Activated CD4-positive, alpha-beta T cell treated with anti-CD3 and anti-CD28 coated beads, Interleukin-2, amount 50 U/mL, for 1 hour (primary cell): ENCODE results near the gene SUMO3.

Experiments
- DNase-seq: peaks from one replicate; pipeline ENCODE4 v3.0.0-alpha.2; 2020

The SUMO3 gene

DNA sequence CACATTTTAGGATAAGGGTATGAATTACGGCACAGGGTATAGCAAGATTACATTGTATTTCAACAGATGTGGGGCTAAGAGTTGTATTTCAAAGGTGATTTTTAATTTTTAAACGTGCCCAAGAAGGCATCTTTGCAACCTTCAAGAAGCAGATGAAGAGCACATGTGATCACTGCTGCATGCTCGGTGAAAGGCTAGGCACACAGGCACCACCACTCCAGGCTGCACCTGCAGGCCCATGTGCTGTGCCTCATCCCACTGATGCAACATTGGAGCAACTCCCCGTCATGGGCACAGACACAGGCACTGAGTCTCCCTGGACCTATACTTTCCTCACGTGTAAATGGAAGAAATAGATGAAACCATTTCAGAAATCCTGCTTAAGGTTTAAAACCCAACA is 39.8 kb downstream of the SUMO3 start:
- no peak for DNase-seq

DNA sequence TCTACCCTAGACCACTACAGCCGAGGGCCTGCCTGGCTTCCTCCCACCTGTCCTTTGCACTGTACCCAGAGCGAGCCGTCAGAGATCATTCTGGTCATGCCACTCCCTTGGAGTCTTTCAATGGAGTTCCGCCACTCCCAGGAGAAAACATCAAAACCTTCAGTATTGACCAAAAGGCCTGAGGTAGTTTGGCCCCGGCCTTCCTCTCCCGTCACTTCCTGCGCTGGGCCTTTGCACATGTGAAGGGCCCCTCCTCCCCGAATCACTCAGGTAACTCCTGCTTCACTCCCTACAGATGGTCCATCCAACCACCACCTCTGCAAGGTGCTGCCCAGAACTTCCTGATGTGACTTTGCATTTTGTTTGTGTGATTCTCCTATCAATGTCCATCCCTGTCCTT is 42.9 kb downstream of the SUMO3 start:
- DNase-seq, result no peak

DNA sequence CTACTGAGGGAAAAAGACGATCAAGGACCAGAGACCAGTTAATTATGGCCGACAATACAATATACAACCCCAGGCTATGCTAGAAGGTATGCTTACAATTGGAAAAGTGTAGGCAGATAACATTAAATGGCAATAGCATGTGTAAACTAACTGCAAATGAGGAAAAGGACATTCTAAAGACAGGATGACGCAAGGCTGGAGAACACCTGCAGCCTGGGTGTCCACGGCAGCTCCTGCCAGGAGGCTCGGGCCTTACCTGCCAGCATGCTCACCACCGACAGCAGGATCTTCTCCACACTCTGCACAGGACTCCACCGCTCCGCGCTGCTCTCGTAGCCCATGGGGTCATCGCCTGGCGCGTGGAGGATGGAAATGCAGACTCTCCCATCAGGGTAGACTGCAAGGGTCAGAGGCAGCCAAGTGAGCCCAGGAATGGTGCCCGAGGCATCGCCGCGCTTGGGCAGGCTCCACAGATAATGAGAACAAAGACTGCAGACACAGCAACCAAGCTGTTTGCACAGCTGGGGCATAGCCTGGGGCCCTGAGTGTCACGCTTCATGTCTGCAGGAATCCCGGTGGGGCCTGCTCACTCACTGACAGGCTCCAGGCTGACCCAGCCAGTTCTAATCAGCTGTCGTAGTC is 44.5 kb downstream of the SUMO3 start:
- no peak for DNase-seq

DNA sequence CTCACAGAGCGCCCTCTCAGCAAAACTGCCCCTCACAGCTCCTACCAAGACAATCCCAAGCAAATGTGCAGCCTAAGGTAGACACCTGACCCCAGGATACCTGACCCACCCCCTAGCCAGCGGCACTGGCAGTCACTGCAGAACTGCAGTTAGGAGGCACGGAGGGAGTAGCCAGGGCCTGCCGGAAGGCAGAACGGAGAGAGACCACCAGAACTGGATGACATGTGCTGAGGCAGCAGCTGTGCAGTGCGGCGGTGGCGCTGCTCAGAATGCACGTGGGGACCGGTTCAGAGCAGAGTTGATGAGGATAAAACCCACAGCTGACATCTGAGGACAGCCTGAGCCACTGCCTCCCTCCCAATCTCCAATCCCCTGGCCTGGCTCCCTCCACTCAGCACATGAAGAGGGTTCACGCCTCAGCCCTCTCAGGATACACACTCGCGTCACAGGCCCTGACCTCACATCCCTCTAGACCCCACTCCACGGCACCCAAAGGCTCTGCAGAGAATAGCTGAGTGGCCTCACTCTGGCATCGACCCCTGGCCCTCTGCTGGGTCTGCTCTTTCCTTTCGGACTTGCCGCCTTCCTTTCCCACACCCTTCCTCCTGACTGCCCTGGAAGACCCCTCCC is 45.9 kb downstream of the SUMO3 start:
- no peak for DNase-seq

DNA sequence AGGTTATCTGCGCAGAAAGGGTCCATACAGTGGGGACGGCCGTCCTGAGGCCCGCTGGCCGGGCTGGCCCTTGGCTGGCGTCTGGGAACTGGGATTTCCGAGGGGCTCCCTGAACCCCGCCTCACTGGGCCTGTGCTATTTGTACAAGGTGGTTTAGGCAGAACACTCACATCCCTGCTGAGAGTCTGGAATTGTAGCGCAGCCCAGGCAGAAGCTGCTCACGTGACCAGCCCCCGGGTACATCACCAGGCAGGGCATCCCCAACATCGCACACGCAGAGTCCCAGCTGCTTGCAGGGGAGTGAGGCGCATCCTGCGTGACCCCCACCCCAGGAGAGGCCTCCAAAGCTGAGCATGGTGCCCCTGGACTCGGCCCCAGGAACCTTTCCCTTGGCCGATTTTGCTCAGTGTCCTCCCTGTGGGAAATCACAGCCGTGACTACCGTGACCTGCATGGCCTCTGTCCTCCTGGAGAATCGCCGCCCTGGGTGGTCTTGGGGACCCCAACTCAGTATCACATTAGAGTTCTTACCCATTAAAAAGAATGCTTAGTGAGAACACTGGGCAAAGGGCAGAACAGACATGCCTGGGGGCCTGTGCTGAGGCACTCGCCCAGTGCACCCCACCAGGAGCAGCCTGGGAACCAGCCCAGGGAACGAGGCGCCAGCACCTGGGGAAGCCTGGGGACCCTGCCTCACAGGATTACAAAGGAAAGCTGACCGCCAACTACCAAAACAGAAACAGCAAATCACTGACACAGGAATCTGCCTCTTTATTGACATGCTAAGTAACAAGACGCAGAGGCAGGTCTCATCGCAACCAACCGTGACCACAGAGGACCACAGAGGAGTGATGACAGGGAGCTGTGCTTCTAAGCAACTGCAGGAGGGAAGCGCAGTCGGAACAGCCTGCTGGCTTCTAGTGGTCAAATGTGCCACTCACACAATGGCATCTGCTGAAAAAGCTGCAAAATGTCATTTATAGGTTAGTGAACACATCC is 49.7 kb downstream of the SUMO3 start:
- DNase-seq, result no peak

DNA sequence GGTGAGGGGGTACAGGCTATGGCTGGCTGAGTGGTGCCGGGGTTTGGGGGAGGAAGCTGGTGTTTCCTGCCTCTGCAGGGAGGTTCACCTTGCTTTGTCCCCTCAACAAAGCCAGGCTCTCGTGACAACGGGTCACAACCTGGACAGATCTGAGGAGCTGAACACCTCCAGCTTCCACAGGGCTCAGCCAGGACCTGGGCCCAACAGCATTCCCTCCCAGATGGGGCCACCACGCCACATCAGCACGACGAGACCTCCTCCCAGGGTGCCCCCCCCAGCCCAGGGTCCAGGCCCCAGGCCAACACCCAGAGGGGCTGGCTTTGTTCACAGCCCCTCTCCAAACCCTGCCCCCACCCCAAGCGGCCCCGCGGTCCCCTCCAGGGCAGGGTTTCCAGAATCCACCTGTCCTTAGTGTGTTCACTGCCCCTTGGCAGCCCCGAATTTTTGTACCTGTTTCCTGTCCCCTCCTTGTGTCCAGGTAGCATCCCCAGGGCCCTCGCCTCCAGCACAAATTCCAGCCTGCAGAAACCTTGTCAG is 51.0 kb downstream of the SUMO3 start:
- no peak for DNase-seq

DNA sequence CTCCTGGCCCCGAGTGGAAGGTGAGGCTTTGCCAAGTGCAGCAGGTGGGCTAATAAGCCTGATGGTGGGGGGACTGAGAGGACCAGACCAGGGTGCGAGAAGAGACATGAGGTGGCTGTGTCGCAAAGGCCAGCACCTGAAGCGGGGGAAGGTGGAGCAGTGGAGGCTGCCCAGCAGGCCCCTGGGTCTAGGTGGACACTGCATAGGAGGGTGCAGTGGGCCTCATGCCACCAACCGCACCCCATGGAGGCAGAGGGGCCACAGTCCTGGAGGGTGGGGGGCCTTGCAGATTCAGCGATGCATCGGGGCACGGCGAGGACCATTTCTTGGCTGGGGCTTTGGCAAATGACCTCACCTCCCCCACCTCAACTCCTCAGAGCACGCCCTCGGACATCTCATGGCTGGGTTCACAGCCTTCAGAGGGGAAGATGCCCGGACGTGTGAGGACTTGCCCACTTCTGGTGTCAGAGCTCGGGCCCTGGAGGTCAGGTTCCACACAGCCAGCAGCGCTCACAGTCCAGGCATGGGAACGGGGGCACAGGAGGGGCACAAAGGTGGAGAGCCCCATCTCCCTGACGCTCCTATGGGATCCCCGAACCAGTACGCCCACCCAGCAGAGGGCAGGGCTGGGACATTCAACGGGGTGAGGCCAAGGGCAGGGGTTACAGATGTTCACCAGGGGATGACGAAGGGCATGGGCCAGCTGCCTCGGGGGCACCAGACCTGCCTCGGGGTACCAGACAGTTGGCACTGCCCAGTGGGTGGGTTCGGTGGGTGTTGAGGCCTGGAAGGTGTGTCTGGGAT is 51.6 kb downstream of the SUMO3 start:
- no peak for DNase-seq

DNA sequence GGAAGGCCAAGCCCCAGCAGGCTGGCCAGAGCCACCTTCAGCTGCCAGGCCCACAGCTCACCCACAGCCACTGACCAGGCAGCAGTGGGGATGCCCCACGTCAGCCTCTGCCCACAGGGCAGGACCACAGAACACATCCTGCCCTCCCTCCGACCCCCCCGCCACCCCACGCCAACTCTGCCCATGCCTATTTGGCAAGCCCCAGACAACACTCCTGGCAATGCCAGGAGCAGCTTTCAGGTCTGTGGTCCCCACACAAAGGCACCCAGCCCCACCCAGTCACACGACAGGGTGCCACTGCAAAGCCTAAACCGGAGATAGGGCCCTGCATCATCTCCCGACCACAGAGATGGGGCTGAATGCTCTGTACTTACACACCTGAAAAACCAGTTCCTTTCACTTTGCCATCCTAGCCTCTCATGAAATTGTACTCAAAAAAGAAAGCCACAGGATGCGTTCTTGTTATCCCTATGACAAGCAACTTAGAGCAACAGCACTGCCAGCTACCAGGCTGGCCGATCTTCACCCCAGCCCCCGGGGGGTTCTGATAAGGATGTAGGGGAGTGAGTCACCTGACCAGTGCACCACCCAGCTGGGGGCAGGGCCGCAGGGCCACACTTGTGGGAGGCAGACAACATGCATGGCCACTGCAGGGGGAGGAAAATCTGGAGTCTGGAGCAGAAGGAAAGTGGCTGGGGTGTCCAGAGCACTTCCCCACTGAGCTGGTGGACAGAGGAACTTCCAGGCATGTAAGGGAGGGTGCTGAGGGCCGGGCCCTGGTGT is 52.4 kb downstream of the SUMO3 start:
- DNase-seq, result peak; percentile 37

DNA sequence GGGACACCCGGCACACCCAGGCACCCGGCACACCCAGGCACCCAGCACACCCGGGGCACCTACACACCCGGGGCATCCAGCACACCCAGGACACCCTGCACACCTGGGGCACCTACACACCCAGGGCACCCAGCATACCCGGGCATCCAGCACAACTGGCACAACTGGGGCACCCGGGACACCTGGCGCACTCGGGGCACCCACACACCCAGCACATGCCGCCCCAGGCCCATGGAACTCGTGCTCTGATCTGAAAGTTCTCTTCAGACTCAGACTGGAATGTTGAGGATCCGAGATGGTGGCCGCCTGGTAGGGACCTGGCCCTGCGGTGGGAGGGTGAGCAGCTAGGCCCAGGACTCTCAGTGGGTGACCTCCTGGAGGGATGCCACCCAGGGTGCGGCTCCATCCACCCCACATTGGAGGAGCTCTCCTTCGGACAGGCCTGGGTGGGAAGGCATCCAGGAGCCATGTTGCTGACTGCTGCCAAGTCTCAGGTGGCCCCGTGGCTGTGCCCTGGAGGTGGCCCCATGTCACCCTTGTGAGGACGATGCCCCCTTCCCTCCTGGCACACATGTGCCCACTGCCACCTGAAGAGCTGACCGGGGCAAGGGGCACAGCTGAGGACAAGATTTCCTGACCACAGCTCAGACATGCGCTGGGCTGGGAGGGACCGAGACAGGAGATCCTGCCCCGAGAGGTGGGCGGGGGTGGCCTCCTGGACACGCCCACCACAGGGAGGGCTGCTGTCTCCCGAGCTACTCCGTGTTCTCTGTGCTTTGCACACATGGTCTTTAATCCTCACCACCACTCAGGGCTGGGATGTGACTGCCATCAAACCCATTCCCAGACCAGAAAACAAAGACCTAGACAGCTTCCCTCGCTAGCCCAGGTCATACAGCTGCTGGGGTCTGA is 53.3 kb downstream of the SUMO3 start:
- DNase-seq, result no peak

DNA sequence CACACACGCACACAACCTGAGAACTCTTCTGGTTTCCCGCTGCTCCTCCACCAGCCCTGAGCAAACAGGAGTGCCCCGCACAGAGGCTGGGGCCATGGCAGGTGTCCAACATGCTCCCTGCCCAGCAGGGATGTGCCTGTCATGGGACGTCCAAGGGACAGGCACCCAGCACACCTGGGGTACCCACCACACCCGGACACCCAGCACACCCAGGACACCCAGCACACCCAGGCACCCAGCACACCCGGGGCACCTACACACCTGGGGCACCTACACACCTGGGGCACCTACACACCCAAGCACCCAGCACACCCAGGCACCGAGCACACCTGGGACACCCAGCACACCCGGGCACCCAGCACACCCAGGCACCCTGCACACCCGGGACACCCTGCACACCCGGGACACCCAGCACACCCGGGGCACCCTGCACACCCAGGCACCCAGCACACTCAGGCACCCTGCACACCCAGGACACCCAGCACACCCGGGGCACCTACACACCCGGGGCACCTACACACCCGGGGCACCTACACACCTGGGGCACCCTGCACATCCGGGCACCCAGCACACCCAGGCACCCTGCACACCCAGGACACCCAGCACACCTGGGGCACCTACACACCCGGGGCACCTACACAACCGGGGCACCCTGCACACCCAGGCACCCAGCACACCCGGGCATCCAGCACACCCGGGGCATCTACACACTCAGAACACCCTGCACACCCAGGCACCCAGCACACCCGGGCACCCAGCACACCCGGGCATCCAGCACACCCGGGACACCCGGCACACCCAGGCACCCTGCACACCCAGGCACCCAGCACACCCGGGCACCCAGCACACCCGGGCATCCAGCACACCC is 54.2 kb downstream of the SUMO3 start:
- no peak for DNase-seq

DNA sequence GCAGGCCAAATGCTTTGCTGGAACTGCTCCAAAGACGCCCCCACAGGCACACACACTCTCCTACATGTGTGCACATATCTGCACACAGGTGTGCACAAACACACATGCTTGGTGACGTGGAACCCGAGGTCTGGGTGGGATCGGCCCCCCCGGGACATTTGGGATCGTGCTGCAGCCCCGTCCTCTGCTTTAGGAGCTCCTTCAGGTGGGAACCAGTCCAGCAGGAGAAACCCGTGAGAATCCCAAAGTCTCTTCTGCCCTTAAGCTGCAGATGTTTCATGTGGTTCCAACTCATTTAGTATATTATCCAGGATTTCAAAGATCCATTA is 54.8 kb downstream of the SUMO3 start:
- no peak for DNase-seq

DNA sequence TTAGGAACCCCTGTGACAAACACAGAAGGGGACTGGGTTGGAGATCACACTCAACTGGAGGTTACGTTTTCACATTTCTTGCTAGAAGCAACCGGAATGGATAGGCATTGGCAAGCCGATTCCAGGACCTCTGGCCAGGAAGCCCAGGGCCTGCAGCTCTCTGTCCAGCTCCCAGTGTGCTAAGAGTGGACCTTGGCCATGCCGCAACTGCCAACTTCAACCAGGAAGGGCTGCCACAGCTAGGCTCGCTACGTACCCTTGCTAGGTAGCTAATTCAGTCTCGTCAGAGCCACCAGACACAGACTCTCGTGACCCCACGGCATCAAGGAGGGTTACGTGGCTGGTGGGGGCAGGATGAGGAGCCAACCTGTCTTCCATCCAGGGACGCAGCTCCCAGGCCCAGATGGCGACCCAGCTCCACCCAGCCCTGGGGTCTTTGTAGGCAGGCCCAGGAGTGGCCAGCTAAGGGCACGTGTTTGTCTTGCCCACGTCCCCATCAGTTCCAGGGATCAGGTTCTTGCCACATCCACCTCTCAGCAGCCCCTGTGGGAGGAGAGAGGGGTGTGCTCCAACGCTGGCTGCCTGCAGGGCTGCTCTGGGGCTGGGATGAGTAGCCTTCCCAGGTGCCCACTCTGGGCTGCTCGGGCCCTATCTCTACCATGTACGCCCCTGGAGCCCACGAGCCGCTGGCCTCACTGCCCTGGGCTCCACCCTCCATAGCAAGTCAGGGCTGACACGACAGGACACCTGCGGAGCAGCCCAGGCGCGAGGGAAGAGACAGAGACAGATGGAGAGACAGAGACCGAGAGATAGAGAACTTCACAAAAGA is 55.4 kb downstream of the SUMO3 start:
- DNase-seq, result no peak

DNA sequence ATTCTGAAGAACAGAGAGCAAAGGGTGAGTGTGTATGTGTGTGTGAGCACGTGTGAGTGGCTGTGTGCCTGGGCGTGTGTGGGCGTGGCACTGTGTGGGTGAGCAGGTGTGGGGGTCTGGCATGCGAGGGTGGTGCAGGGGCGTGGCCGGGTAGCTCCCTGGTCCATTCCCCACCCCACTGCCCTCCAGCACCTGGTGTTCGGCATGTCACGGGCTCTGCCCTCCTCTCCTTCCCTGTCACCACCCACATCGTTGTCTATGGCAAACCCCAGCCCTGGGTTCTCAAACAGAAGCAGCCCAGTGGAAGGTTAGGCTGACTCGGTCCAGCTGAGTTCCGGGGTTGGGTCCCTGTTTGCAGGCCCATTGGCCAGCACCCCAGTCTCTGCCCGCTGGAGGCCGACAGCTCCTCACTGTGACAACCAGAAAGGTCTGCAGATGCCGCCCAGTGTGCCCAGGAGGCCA is 56.1 kb downstream of the SUMO3 start:
- no peak for DNase-seq

DNA sequence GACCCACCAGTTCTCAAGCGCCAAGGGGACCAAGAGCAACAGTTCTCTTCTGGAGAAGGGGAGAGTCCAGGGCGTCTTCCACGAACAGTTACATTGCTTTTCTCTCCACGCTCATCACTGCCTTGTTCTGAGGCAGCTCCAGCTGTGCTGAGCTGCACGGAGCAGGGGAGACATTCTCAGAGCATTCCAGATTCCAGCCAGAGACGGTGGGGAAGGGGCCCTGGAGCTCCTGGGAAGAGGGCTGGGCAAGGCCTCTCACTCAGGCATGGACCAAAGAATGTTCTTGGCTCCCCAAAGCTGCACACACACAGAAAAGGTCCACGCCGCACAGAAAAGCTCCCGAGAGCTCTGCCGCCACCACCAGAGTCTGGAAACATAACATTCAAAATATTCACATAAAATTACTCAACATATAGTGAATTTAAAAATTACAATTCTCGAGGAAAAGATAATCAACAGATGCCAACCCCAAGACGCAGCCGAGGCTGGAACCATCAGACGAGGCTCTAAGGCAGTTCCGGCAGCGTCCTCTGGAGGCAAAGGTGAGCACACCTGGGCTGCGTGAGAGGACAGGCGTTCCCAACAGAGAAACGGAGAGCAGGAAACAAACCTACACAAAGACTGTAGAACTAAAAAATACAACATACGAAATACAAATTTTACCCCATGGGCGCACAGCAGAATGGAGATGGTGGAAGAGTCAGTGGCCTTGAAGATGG is 56.7 kb downstream of the SUMO3 start:
- DNase-seq, result peak; percentile 26

DNA sequence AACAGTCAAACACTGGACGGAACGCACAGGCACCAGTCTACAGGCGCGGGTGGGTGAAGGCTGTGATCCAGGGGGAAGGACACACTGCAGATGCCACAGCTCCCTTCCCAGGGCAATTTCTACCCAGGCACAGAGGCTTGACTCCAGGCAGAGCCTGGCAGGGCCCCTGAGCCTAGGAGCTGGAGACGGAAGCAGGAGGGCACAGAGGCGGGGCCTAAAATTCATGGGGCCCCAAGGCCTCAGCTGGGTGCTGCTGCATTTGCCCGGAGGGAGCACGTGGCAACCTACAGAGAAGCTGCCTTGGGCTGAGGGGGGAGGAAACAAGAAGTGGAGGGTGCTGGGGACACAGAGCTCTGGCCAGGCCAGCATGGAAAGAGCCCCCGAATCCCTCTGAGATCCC is 57.5 kb downstream of the SUMO3 start:
- DNase-seq, result no peak

DNA sequence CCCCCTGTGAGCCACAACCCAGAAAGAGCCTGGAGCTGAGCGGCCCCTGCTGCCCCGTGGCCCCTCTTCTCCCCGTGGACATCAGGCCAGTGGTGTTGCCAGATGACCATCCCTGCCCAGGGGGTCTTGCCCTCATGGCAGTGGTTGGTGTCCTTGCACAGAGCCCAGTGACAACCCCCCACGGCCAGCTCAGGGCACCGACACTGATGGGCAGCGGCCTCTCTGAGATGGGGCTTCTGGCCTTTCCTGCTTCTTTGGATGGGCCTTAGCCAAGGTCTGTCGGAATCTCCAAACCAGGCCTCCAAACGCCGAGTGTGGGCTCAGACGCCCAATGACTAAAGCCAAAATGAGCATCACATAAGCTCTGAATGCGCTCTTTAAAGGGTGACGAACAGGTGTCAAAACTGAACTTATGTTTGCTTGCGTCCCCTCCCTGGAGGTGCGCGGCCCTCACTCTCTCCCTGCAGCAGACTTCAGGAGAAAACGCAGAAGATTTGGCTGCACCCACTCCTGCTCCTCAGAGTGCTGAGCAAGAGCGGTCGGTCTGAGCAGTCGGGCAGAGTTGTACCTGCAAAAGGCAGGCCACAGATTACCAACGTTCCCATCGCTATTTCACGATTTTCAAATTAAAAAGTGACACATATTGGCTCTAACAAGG is 58.1 kb downstream of the SUMO3 start:
- no peak for DNase-seq
